Suprapubic skin (tissue), 4 donors: ENCODE results near the gene ZC3H12C. TPM values are rescaled to one million over a fixed set of nuclear protein-coding genes. Genes with fewer than 3 reads are reported as not detected.
A peak's percentile ranks its signal among the peaks of the same experiment; 100 is the strongest.
"Not testable (repeated sequence)": the region's sequence is repeated elsewhere in the genome, so short reads cannot be mapped to it uniquely, and the experiment has no call there.

Source experiments
- DNase-seq, 2 donors: peaks; one replicate each; pipeline ENCODE4 v3.0.0-alpha.2; 2019; ENCODE audit warnings: low spot score in 2 of 2
- H3K27ac ChIP-seq: fragments of 200-600 bp; sonication (generic); one replicate; pipeline ENCODE4 v1.5.1; 2019
- H3K27me3 ChIP-seq: fragments of 200-600 bp; sonication (generic); one replicate; pipeline ENCODE4 v1.5.1; 2019
- H3K36me3 ChIP-seq: fragments of 200-600 bp; sonication (generic); one replicate; pipeline ENCODE4 v1.5.1; 2019
- H3K4me1 ChIP-seq: fragments of 200-600 bp; sonication (generic); one replicate; pipeline ENCODE4 v1.5.1; 2019
- H3K4me3 ChIP-seq: fragments of 200-600 bp; sonication (generic); one replicate; pipeline ENCODE4 v1.5.1; 2019; ENCODE audit warnings: mild to moderate bottlenecking
- H3K9me3 ChIP-seq: fragments of 200-600 bp; sonication (generic); one replicate; pipeline ENCODE4 v1.5.1; 2019
- EP300 ChIP-seq: sonication (generic); formaldehyde crosslinking; IDR thresholded peaks from one replicate; pipeline ENCODE4 v1.6.1; 2017; ENCODE audit warnings: antibody characterized with exemption
- POLR2A ChIP-seq, 2 donors: fragments of 450-650 bp; IDR thresholded peaks; one replicate each; pipeline ENCODE4 v1.6.1; 2017; ENCODE audit warnings: antibody characterized with exemption in 2 of 2, mild to moderate bottlenecking in 2 of 2, moderate library complexity in 2 of 2
- POLR2AphosphoS5 ChIP-seq, 3 donors: sonication (generic); formaldehyde crosslinking; IDR thresholded peaks; one replicate each; pipeline ENCODE4 v1.6.1; 2017; ENCODE audit warnings: antibody characterized with exemption in 3 of 3
- WGBS: methylation state at CpG from one replicate; pipeline ENCODE4 v1.1.5; 2018; 5-methylcytosine and 5-hydroxymethylcytosine counted together
- total RNA-seq, 4 donors: library from RNA; depleted of rRNA; stranded (reverse); fragments of >200 nt; gene quantifications; one replicate each; pipeline ENCODE4 v1.1.0, GENCODE V29; 2016
- TF ChIP-seq, protein P1 (sequence below), 2 donors: fragments of 200-600 bp in 1 of 2; fragments of 450-650 bp in 1 of 2; sonication (generic) in 1 of 2; IDR thresholded peaks; one replicate each; pipeline ENCODE4 v1.5.1; 2016 to 2019; ENCODE audit warnings: antibody characterized with exemption in 2 of 2, mild to moderate bottlenecking in 1 of 2, moderate library complexity in 1 of 2

ZC3H12C gene
- total RNA-seq, 4 donors from 2014 or later, result 15.0 to 22.7 (median 20.8) TPM

DNA sequence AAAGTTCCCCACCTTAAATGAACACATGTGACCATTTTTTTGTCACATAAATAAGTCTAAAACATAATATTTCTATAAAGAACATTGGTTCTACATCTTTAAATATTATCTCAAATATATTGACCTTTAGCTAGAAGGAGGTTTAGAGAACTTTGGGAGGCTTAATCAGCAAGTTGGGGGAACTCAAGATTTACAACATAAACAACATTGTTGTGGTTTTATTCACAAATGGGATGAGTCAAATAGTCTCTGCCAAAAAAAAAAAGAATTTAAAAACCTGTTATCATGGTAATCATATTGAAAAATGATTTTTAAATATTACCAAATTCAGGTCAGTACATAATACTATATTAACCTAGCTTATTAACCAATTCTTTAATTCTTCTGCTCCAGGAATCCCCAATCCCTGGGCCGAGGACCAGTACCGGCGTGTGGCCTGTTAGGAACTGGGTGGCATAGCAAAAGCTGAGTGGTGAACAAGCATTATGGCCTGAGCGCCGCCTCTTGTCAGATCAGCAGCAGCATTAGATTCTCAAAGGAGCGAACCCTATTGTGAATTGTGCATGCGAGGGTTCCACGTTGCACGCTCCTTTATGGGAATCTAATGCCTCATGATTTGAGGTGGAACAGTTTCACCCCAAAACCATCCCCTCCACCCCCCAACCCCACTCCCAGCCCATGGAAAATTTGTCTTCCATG lies 105.0 kb downstream of the ZC3H12C start:
- no peak overlapping the region for H3K27ac ChIP-seq
- H3K4me1 ChIP-seq, result no peaks in the 10 kb centered on the region
- H3K4me3 ChIP-seq, result no peak overlapping the region
- H3K9me3 ChIP-seq, result no peaks in the 10 kb centered on the region
- no peaks in the 10 kb centered on the region for H3K36me3 ChIP-seq
- peak in 1 of 2 donors; percentile 31 for DNase-seq
- TF ChIP-seq EP300 (no peak), POLR2AphosphoS5 (IDR thresholded peaks at IDR 0.05) (no peak), POLR2A (IDR thresholded peaks at IDR 0.05) (no peak)
- TF ChIP-seq, protein P1, sequence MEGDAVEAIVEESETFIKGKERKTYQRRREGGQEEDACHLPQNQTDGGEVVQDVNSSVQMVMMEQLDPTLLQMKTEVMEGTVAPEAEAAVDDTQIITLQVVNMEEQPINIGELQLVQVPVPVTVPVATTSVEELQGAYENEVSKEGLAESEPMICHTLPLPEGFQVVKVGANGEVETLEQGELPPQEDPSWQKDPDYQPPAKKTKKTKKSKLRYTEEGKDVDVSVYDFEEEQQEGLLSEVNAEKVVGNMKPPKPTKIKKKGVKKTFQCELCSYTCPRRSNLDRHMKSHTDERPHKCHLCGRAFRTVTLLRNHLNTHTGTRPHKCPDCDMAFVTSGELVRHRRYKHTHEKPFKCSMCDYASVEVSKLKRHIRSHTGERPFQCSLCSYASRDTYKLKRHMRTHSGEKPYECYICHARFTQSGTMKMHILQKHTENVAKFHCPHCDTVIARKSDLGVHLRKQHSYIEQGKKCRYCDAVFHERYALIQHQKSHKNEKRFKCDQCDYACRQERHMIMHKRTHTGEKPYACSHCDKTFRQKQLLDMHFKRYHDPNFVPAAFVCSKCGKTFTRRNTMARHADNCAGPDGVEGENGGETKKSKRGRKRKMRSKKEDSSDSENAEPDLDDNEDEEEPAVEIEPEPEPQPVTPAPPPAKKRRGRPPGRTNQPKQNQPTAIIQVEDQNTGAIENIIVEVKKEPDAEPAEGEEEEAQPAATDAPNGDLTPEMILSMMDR (IDR thresholded peaks at IDR 0.05), result no peak
- H3K27me3 ChIP-seq, result no peaks in the 10 kb centered on the region
- 95% methylated on average over 9 of the region's 9 CpGs for WGBS

DNA sequence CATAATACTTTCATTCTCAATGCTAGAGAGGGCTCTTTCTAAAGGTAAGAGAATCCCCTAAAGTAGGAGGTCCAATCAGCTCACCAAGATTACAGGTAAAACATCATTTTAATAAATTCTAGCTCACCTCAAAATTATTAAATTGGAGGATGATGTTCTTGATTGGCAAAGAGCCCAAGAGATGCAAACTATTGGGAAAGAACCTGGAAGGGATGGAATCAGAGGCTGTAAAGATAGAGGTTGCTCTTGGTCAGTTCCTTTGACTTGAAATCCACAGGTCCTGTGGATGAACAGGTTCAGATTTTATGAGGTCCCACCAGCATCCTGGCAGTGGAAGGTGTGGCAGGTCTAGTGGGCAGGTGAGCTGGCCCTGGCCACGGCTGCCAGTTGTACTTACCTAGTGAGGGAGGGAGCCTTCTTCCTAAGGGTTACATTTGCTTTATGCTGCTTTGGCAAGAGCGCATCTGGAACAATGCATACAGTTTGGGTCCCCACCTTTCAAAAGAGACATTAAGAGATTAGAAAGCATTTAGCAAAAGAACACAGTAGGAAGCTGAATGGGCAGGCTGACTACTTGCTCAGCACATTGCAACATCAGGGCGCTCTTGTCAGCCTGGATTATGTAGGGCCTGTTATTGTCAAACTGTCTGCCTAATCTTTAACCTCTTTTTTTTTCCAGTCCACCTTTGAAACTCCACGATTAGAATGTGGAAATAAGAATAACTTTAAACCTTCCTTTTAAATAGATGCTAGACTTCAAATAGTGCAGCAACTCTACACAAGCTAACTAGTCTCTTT lies 106.2 kb downstream of the ZC3H12C start:
- Histone ChIP-seq H3K36me3 (no peaks in the 10 kb centered on the region), H3K27me3 (no peaks in the 10 kb centered on the region), H3K4me1 (no peaks in the 10 kb centered on the region), H3K27ac (no peak overlapping the region), H3K9me3 (no peaks in the 10 kb centered on the region), H3K4me3 (no peak overlapping the region)
- peak in 1 of 2 donors; percentile 15 for DNase-seq
- TF ChIP-seq EP300 (no peak), POLR2AphosphoS5 (IDR thresholded peaks at IDR 0.05) (no peak), POLR2A (IDR thresholded peaks at IDR 0.05) (no peak)
- TF ChIP-seq, protein P1 (IDR thresholded peaks at IDR 0.05), result no peak
- WGBS, result 84% methylated on average over 4 of the region's 4 CpGs

DNA sequence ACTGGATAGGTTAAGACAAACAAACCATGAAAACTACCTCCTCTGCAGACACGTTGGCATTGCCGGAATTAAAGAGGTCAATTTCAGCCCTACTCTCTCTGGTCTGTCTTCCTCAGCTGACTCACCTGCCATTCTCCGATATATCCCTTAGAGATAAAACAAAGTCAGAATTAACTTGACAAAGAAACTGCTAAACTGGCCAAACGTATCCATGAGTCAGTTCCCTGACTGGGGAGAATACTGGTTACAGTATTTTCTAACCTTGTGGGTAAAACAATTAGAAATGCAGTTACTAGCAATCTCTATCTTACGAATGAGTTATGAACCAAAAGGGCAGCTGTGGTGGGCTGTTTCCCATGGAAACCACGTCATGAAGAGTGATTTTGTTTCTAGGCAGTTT lies 107.0 kb downstream of the ZC3H12C start:
- 88% methylated on average over 6 of the region's 6 CpGs for WGBS
- Histone ChIP-seq H3K4me1 (no peaks in the 10 kb centered on the region), H3K36me3 (no peaks in the 10 kb centered on the region), H3K27me3 (no peaks in the 10 kb centered on the region), H3K27ac (no peak overlapping the region), H3K4me3 (no peak overlapping the region), H3K9me3 (no peaks in the 10 kb centered on the region)
- no peak for TF ChIP-seq EP300
- TF ChIP-seq, protein P1 (IDR thresholded peaks at IDR 0.05), result no peak
- TF ChIP-seq POLR2AphosphoS5 (IDR thresholded peaks at IDR 0.05), result no peak
- no peak for TF ChIP-seq POLR2A (IDR thresholded peaks at IDR 0.05)
- DNase-seq, result no peak

DNA sequence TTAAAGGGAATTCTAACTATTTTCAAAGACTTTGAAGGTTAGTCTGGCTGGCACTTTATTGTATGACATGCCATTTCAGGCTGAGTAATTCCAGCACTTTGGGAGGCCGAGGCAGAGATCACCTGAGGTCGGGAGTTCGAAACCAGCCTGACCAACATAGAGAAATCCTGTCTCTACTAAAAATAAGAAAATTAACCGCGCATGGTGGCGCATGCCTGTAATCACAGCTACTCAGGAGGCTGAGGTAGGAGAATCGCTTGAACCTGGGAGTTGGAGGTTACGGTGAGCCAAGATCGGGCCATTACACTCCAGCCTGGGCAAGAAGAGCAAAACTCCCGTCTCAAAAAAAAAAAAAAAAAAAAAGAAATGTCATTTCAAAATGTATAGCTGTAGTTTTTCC lies 107.6 kb downstream of the ZC3H12C start:
- Histone ChIP-seq H3K9me3 (no peaks in the 10 kb centered on the region), H3K4me3 (no peak overlapping the region), H3K4me1 (no peaks in the 10 kb centered on the region), H3K36me3 (no peaks in the 10 kb centered on the region), H3K27ac (no peak overlapping the region), H3K27me3 (no peaks in the 10 kb centered on the region)
- peak in 1 of 2 donors; percentile 13 for DNase-seq
- 91% methylated on average over 10 of the region's 10 CpGs for WGBS
- TF ChIP-seq, protein P1 (IDR thresholded peaks at IDR 0.05), result no peak
- TF ChIP-seq EP300 (no peak), POLR2AphosphoS5 (IDR thresholded peaks at IDR 0.05) (no peak), POLR2A (IDR thresholded peaks at IDR 0.05) (no peak)

DNA sequence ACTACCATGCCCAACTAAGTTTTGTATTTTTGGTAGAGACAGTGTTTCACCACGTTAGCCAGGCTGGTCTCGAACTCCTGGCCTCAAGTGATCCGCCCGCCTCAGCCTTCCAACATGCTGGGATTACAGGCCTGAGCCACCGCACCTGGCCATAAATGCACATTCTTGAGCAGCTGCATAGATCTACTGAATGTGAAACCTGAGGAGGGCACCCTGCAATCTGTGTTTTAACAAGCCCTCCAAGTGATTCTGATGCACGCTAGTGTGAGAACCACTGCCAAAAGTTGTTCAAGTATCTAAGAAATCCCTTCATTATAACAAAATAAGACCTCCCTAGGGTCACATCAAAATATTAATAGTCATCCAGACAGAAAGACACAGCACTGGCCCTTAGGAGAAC lies 113.9 kb downstream of the ZC3H12C start:
- Histone ChIP-seq H3K36me3 (no peaks in the 10 kb centered on the region), H3K4me3 (no peak overlapping the region), H3K4me1 (no peaks in the 10 kb centered on the region), H3K9me3 (no peaks in the 10 kb centered on the region), H3K27me3 (no peaks in the 10 kb centered on the region), H3K27ac (no peak overlapping the region)
- TF ChIP-seq, protein P1 (IDR thresholded peaks at IDR 0.05), result no peak
- no peak for TF ChIP-seq POLR2A (IDR thresholded peaks at IDR 0.05)
- TF ChIP-seq POLR2AphosphoS5 (IDR thresholded peaks at IDR 0.05), result no peak
- TF ChIP-seq EP300, result no peak
- WGBS, result 98% methylated on average over 6 of the region's 6 CpGs
- no peak for DNase-seq

DNA sequence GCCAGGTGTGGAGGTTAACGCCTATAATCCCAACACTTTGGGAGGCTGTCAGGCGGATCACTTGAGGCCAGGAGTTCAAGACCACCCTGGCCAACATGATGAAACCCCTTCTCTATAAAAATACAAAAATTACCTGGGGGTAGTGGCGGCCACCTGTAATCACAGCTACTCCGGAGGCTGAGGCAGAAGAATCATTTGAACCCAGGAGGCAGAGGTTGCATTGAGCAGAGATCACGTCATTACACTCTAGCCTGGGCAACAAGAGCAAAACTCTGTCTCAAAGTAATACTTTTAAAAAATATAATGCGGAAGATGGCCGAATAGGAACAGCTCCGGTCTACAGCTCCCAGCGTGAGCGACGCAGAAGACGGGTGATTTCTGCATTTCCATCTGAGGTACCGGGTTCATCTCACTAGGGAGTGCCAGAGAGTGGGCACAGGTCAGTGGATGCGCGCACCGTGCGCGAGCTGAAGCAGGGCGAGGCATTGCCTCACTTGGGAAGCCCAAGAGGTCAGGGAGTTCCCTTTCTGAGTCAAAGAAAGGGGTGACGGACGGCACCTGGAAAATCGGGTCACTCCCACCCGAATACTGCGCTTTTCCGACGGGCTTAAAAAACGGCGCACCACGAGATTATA lies 115.6 kb downstream of the ZC3H12C start:
- 45% methylated on average over 26 of the region's 29 CpGs for WGBS
- DNase-seq, H3K36me3 ChIP-seq, H3K27me3 ChIP-seq, H3K9me3 ChIP-seq, H3K27ac ChIP-seq, H3K4me1 ChIP-seq: not testable (repeated sequence)
- H3K4me3 ChIP-seq, result peak overlapping the region; percentile 30

DNA sequence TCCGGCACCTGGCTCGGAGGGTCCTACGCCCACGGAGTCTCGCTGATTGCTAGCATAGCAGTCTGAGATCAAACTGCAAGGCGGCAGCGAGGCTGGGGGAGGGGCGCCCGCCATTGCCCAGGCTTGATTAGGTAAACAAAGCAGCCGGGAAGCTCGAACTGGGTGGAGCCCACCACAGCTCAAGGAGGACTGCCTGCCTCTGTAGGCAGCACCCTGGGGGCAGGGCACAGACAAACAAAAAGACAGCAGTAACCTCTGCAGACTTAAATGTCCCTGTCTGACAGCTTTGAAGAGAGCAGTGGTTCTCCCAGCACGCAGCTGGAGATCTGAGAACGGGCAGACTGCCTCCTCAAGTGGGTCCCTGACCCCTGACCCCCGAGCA lies 116.1 kb downstream of the ZC3H12C start:
- H3K27ac ChIP-seq, DNase-seq, H3K27me3 ChIP-seq, H3K4me1 ChIP-seq, H3K36me3 ChIP-seq, H3K9me3 ChIP-seq: not testable (repeated sequence)
- peak overlapping the region; percentile 30 for H3K4me3 ChIP-seq
- WGBS, result no CpG with 5 or more reads among the region's 14 CpGs
